GM21390 (cell line): ENCODE data around the gene MYOZ2.

Source experiments
- ATAC-seq: cut with Tn5 transposase; IDR thresholded peaks from one replicate; pipeline ENCODE4 v1.9.1; 2021; ENCODE audit not compliant: unreplicated experiment

MYOZ2 gene

DNA sequence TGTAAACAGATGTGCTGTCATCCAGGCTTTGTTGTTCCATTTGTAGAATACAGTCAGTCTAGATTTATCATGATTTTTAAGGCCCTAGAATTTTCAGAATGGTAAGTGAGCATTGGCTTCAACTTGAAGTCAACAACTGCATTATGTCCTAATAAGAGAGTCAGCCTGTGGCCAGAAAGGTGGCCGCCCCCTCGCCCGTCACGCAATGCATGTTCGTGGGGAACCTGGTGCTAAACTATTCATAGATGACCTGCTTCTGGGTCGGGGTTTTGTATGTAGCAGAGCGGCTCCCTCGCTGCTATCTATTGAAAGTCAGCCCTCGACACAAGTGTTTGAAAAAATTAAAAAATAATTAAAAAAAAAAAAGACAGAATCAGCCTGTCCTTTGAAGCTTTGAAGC lies 101.6 kb downstream of the MYOZ2 start:
- ATAC-seq: no peak
